ENCODE results near the gene L3MBTL4. TPM values are rescaled to one million over a fixed set of nuclear protein-coding genes. Genes with fewer than 3 reads are reported as not detected.
"Not testable (repeated sequence)": the region's sequence is repeated elsewhere in the genome, so short reads cannot be mapped to it uniquely, and the experiment has no call there.

Gene L3MBTL4
- total RNA-seq, 6 experiments from 2014 or later, result not detected

- no peak overlapping the region for H3K27ac Mint-ChIP-seq
- TF ChIP-seq, protein P1, sequence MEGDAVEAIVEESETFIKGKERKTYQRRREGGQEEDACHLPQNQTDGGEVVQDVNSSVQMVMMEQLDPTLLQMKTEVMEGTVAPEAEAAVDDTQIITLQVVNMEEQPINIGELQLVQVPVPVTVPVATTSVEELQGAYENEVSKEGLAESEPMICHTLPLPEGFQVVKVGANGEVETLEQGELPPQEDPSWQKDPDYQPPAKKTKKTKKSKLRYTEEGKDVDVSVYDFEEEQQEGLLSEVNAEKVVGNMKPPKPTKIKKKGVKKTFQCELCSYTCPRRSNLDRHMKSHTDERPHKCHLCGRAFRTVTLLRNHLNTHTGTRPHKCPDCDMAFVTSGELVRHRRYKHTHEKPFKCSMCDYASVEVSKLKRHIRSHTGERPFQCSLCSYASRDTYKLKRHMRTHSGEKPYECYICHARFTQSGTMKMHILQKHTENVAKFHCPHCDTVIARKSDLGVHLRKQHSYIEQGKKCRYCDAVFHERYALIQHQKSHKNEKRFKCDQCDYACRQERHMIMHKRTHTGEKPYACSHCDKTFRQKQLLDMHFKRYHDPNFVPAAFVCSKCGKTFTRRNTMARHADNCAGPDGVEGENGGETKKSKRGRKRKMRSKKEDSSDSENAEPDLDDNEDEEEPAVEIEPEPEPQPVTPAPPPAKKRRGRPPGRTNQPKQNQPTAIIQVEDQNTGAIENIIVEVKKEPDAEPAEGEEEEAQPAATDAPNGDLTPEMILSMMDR (IDR thresholded peaks at IDR 0.05), result no peak
- H3K4me3 Mint-ChIP-seq, result no peak overlapping the region
Measured at GRCh38 chr18:6199777-6200176, 214.9 kb downstream of the L3MBTL4 start.

DNA sequence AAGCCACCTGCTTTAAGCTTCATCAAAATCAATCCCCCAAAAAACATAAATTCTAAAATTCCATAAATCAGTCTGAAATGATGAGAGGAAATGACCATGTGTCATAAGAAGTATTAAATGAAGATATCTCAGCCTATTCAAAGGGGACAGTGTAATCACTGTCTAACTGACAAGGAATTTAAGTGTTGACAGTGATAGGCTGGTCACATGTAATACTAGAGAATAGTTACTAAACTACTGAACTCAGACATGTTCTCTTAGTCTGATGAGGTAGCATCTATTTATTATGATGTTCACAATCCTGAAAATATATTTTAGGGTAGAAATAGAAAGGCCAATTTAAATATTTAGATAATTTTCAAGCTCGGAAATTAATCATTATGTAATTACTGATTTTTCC, 216.1 kb downstream of the L3MBTL4 start:
- H3K27ac Mint-ChIP-seq, result no peak overlapping the region
- no peak overlapping the region for H3K4me3 Mint-ChIP-seq
- no peaks in the 10 kb centered on the region; the same call in 1 of the 2 replicates for H3K27me3 Mint-ChIP-seq (ENCODE audit: insufficient read depth)

More at GRCh38 chr18:6199777-6200176, 214.9 kb downstream of the L3MBTL4 start:
- H3K4me1 Mint-ChIP-seq (ENCODE audit: low read depth), result no peaks in the 10 kb centered on the region
- no peak for DNase-seq
- H3K27me3 Mint-ChIP-seq (ENCODE audit: insufficient read depth), result no peaks in the 10 kb centered on the region; the same call in 1 of the 2 replicates
- peaks cover 69% of the 10 kb centered on the region for H3K9me3 Mint-ChIP-seq
- no peaks in the 10 kb centered on the region for H3K36me3 Mint-ChIP-seq (ENCODE audit: low read depth)

DNA sequence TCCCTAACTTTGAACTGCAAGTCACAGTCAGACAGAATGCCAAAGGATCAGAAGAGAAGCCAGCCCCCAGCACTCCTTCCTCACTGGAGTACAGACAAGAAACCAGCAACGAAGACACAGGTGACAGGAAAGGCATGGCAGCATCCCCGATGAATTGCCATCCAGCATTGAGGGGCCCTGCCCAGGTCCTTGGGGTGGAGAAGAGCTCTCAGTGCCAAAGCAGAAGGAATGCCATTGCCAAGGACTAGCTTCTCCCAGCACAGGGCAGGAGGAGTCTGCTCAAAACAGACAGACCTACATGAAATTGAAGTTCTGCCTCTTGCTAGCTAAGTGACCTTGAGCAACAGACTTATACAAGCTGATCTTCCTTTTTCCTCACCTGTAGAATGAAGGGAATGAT, 220.1 kb downstream of the L3MBTL4 start:
- DNase-seq, result no peak
- Mint-ChIP-seq H3K4me3 (no peak overlapping the region), H3K9me3 (peaks cover 36% of the 10 kb centered on the region), H3K27ac (no peak overlapping the region), H3K27me3 (ENCODE audit: insufficient read depth) (no peaks in the 10 kb centered on the region; the same call in 1 of the 2 replicates), H3K36me3 (ENCODE audit: low read depth) (no peaks in the 10 kb centered on the region), H3K4me1 (ENCODE audit: low read depth) (no peaks in the 10 kb centered on the region)
- TF ChIP-seq, protein P1 (IDR thresholded peaks at IDR 0.05), result no peak

More for the DNA sequence above, 216.1 kb downstream of the L3MBTL4 start:
- Mint-ChIP-seq H3K36me3 (ENCODE audit: low read depth) (no peaks in the 10 kb centered on the region), H3K4me1 (ENCODE audit: low read depth) (no peaks in the 10 kb centered on the region), H3K9me3 (peaks cover 62% of the 10 kb centered on the region)
- TF ChIP-seq, protein P1 (IDR thresholded peaks at IDR 0.05), result no peak
- DNase-seq, result no peak

DNA sequence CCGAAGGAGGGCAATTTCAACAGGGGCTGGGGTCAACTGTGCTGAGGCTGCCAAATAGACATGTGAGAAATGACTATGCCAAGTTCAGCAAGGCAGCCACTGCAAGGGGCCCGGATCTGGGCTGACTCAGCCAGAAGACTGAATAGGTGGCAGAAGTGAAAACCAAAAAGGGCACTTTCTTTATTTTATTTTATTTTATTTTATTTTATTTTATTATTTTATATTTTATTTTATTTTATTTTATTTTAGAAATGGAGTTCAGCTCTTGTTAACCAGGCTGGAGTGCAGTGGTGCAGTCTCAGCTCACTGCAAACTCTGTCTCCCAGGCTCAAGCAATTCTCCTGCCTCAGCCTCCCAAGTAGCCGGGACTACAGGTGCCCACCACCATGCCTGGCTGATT, 228.9 kb downstream of the L3MBTL4 start:
- H3K27me3 Mint-ChIP-seq (ENCODE audit: insufficient read depth); H3K4me1 Mint-ChIP-seq (ENCODE audit: low read depth); H3K27ac Mint-ChIP-seq; H3K4me3 Mint-ChIP-seq; DNase-seq; H3K36me3 Mint-ChIP-seq (ENCODE audit: low read depth): not testable (repeated sequence)
- H3K9me3 Mint-ChIP-seq, result peaks cover 42% of the 10 kb centered on the region

- Mint-ChIP-seq H3K4me3 (no peak overlapping the region), H3K27me3 (ENCODE audit: insufficient read depth) (peaks cover 1% of the 10 kb centered on the region; the same call in 1 of the 2 replicates), H3K4me1 (ENCODE audit: low read depth) (no peaks in the 10 kb centered on the region), H3K27ac (no peak overlapping the region), H3K36me3 (ENCODE audit: low read depth) (no peaks in the 10 kb centered on the region), H3K9me3 (peaks cover 44% of the 10 kb centered on the region)
- TF ChIP-seq, protein P1 (IDR thresholded peaks at IDR 0.05), result no peak
- no peak for DNase-seq
Measured at GRCh38 chr18:6174983-6175745, 239.5 kb downstream of the L3MBTL4 start.

GRCh38 chr18:6170604-6171003, 244.1 kb downstream of the L3MBTL4 start:
- Mint-ChIP-seq H3K9me3 (peaks cover 36% of the 10 kb centered on the region), H3K4me3 (no peak overlapping the region), H3K4me1 (ENCODE audit: low read depth) (no peaks in the 10 kb centered on the region), H3K27ac (no peak overlapping the region), H3K27me3 (ENCODE audit: insufficient read depth) (no peaks in the 10 kb centered on the region), H3K36me3 (ENCODE audit: low read depth) (no peaks in the 10 kb centered on the region)
- TF ChIP-seq, protein P1 (IDR thresholded peaks at IDR 0.05), result no peak
- no peak for DNase-seq
